ENCODE measurements around the gene GRAMD4.
"Not testable (repeated sequence)": the region's sequence is repeated elsewhere in the genome, so short reads cannot be mapped to it uniquely, and the experiment has no call there.

The GRAMD4 gene

GRCh38 chr22:46620588-46621242, 529 bp downstream of the GRAMD4 start:
- no peak for DNase-seq (ENCODE audit: low read depth)

DNA sequence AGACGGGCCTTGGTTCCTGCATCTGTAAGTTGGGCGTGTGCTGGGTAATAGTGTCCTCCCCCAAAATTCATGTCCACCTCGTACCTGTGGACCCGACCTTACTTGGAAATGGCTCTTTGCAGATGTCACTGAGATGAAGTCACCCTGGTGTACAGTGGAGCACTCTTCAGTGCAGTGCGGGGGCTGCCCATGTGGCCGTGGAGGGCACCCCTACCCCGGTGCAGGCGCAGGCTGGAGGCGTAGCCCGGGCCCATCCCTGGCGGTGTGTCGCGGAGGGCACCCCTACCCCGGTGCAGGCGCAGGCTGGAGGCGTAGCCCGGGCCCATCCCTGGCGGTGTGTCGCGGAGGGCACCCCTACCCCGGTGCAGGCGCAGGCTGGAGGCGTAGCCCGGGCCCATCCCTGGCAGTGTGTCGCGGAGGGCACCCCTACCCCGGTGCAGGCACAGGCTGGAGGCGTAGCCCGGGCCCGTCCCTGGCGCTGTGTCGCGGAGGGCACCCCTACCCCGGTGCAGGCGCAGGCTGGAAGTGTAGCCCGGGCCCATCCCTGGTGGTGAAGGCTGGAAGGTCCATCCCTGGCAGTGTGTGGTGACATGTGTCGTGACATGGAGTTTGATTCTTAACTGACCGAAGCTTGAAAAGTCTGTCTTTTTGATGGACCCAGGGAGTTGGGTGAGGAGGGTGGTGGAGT, 1.2 kb downstream of the GRAMD4 start:
- not testable (repeated sequence) for DNase-seq (ENCODE audit: low read depth)

DNA sequence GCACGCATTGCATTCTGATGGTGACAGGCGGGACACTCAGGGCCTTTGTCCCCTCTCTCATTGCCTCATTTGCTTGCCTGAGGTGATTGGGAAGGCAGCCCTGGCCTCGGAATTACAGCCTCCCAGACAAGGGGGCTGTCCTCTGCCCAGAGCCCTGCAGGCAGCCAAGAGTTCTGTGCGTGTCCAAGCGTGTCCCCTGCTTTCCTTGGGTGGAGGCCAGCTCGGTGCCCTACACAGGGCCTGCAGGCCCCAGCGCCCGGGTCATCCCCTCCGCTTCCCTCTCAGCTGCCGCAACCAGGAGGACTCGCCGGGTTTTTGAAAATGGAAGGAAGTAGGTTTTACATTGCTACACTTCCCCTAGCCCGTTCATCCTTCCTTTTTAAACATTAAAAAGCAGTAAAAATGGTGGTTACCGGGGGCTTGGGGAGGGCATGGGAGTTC, 1.9 kb downstream of the GRAMD4 start:
- DNase-seq (ENCODE audit: low read depth), result no peak

DNA sequence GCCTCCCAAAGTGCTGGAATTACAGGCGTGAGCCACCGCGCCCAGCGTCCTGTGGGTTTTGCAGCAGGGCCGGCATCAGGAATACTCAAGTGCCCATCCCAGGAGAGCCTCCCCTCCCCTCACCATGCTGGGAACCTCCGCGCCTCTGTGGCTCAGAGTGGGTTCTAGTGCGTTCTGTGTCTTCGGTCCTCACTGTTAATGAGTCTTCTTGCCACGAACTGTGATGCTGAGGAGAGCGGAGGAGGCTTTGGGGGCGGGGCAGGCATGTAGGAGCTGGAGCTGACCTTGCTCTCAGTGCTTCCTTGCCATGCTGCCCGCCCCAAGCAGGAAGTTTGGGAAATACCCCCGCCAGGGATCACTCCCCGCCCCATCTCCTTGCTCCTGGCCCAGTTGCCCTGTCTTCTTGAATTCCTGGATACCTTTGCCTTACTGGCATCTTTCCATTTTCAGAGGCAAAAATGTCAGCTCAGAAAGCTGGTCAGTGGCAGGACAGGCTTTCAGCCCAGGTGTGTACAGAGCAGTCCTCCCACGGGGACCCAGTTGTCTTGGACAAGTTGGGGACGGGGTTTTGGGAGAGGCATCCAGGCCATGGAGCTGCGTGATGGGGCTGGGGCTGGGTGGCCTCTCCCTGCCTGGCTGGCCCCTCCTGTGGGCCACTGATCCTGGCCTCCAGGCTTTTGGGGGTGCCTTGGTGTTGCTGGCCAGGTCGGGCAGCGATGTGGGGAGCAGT, 5.1 kb downstream of the GRAMD4 start:
- DNase-seq (ENCODE audit: low read depth), result no peak

DNA sequence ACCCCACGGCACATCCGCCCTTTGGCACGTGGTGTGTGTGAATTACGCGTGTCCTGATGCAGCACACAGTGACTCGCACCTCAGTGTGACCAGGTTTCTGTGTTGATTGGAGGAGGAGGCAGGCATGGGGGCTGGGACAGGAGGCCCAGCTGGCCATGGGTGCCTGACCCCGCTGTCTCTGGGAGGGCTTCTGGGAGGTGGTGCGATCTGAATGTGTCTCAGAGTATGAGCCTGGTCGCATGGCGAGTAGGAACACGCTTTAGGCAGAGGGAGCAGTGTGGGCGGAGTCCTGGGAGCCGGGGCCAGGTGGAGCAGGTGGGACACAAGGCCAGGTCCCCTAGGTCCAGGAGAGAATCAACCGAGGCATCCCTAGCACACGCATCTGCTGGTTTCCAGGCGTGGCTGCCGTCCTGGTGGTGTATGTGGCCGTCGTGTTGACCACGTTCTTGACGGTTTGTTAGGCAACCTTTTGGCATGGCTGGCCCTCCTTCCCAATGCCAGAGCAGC, 5.7 kb downstream of the GRAMD4 start:
- DNase-seq (ENCODE audit: low read depth), result no peak

DNA sequence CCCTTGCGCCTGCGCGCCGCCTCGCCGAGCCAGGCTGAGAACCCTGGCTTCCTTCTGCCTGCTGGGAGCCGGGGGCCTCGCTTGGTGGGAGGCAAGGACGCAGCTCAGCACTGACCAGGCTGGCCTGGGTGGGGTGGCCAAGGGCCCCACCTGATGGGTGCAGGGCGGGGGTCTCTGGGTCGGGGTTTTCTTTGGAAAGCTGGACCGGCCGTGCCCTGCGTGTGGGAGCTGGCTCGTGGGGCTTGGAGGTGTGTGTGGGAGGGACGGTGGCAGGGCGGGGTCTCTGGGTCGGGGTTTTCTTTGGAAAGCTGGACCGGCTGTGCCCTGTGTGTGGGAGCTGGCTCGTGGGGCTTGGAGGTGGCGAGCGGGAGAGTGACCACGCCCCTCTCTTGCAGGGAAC, 6.2 kb downstream of the GRAMD4 start:
- no peak for DNase-seq (ENCODE audit: low read depth)

- no peak for DNase-seq (ENCODE audit: low read depth)
Measured at GRCh38 chr22:46626911-46627805, 7.0 kb downstream of the GRAMD4 start.

DNA sequence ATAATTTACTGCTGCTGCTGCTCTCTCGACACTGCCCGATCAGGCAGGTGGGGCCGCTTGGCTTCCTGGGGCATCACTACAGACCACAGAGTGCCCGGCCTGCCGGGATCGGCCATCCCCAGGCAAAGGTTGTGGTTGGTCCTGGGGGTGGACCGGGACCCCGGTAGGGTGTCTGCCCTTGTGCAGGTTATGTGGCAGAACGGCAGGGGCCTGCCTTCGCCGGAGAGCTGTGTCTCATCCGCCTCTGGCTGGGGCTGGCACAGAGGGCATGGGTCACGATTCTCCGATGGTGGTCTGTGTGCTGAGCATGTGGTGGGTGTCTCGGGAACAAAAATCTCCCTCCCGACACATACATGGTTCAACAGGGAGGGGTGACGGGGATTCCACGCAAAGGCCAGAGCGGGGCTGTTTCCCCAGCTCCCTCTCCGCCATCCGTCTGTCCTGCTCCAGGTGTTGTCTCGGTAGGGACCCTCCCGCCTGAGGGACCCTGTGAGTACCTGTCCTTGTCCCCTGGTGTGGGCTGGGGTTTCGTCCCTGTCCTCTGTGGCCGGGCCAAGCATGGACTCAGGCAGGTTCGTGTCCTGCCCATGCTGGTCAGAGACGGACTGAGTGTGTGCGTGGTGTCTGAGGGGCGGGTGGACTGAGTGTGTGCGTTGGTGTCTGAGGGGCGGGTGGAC, 7.8 kb downstream of the GRAMD4 start:
- no peak for DNase-seq (ENCODE audit: low read depth)

- DNase-seq (ENCODE audit: low read depth), result no peak
Measured at GRCh38 chr22:46628756-46629155, 8.6 kb downstream of the GRAMD4 start.

GRCh38 chr22:46629291-46629690, 9.1 kb downstream of the GRAMD4 start:
- no peak for DNase-seq (ENCODE audit: low read depth)

GRCh38 chr22:46631113-46631512, 10.9 kb downstream of the GRAMD4 start:
- DNase-seq (ENCODE audit: low read depth), result no peak

DNA sequence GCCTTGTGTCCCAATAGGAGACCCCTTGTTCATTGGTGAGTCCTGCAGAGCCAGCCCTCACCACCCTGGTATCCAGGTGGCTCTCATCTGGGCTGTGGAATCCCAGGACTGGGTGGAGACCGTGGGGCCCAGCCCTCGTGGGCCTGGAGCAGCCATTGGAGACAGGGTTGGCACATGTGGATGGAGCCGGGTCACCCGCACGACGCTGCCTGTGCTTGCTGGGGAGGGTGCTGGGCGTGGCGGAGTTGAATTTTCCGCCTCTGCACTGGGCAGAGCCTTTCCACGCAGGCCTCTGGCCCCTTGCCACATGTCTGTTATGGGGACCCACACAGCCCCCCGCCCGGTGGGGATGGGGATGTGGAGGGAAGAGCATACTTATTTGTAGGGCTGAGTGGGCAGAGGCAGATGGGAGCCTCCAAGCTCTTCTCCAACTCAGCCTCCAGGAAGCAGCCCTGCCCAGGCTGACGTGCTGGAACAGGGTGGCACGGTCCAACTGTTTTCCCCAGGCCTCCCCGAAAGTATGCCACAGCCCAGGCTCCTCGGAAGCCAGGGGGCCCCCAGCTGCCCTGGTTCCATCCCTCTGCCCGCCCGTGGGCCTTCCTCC, 12.6 kb downstream of the GRAMD4 start:
- DNase-seq (ENCODE audit: low read depth), result no peak

- no peak for DNase-seq (ENCODE audit: low read depth)
Measured at GRCh38 chr22:46633334-46633890, 13.2 kb downstream of the GRAMD4 start.

DNA sequence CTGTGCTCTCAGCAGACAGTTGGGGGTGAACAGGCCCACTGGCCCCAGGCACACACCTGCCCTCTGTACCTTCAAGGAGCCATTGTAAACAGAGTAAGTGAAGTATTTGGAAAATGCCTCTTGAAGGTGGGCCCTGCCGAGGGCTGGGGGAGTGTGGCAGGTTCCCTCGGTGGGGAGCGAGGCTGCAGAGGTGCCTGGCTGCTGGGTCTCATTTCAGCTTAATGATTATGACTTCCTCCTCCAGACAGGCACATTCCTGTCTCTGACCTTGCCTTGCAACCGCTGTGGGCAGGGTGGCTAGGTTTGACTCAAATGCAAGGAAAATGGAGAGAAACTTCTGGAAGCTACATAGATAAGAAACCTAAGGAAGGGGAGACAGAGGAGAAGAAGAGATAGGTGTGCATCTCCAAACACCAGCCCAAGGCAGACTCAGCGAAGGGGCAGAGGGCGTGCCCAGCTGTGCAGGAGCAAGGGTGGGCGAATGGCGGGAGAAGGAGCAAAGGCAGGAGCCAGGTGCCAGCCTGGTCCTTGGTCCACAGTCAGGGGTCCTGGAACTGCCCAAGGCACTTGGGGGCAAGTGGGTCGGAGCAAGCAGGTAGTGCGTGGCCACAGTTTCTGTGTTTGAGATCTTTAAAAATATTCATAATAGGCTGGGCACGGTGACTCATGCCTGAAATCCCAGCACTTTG, 14.0 kb downstream of the GRAMD4 start:
- DNase-seq (ENCODE audit: low read depth), result no peak

- not testable (repeated sequence) for DNase-seq (ENCODE audit: low read depth)
Measured at GRCh38 chr22:46634973-46635685, 14.9 kb downstream of the GRAMD4 start.

DNA sequence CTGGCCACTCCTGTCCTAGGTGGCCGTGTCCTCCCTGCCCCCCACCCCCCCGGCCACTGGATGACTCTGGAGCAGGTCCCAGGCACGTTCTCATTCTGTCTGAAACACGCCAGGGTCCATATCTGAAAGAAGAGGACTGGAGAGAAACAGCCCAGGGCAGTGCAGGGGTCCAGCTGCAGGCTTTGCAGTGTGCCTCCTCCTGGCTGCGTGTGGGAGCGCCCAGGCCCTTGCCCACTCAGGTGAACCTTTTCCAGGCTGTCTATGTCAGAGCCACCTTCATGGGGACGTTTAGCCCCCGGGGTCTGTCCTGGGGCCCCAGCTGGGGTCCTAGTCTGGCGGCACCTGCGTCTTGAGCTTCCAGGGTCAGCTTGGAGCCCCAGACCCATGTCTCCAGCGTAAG, 15.6 kb downstream of the GRAMD4 start:
- DNase-seq (ENCODE audit: low read depth), result no peak

DNA sequence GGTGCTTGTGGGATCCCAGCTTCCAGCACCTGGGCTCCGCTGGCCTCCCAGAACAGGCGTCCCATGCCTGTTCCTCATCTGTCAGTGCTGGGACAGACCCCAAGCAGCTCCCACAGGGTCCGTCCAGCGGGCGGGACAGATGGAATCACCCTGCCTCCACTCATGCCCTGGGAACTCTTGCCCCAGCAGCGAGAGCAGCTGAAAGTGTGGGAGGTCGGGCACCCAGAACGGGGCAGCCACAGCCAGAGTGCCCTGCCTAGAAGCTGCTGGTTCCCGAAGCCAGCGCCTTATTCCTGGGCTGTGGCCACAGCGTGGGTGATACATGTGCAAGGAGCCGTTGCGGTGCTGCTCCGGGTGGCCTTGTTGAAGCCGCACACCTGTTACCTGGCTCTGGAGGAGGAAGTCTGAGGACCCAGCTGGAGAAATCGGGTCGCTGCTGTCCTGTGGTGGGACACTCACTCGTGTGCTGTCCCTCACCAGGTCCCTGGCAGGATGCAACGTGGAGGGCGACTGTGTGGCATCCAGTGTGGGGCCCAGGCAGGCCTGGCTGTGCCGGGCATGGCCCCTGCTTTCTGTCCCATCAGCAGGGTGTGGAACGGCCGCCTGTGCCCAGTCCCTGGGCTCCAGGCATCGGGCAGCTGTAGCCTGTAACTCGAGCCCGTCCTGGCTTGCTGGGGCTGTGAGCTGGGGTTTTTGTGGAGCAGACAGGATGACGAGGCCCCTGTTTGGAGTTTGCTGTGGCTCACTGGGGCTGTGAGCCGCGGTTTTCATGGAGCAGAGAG, 16.2 kb downstream of the GRAMD4 start:
- DNase-seq (ENCODE audit: low read depth), result no peak
